ENCODE results near the gene BRSK2.
"Not testable (repeated sequence)": the region's sequence is repeated elsewhere in the genome, so short reads cannot be mapped to it uniquely, and the experiment has no call there.

The BRSK2 gene

GRCh38 chr11:1508986-1509385 lies 119.3 kb downstream of the BRSK2 start:
- no peak for DNase-seq
- intact Hi-C loops (cut with DNase I), result no loop called here

DNA sequence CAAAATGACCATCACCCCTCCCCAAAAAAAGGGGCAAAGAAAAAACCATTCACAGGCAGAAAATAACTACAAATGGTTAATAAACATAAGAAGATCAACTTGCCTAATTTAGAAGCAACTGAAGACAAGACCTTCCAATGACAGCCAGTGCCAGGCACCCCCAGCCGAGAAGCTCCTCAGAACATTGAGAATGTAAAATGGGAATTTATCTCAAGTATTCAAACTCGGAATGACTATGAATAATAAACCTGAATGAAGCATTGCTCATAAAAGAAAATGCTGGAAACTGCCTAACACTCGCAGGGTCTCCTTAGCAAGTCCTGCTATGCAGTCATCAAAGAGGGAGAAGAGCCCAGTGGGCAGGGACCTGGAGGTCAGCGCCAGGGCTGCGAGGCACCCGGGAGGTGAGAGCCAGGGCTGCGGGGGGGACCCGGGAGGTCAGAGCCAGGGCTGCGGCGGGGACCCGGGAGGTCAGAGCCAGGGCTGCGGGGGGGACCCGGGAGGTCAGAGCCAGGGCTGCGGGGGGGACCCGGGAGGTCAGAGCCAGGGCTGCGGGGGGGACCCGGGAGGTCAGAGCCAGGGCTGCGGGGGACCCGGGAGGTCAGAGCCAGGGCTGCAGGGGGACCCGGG lies 120.0 kb downstream of the BRSK2 start:
- DNase-seq, result no peak
- intact Hi-C loops (cut with DNase I), result loop anchor here (5.0 to 10.0 kb wide), 2 partner anchors 205 to 307 kb away; partner anchors contain the start of gene TOLLIP

GRCh38 chr11:1510351-1510750 lies 120.6 kb downstream of the BRSK2 start:
- intact Hi-C loops (cut with DNase I), result loop anchor here (5.0 to 10.0 kb wide), 2 partner anchors 206 to 308 kb away; partner anchors contain the start of gene TOLLIP
- not testable (repeated sequence) for DNase-seq

- peak in 1 of 42 donors; percentile 32 for DNase-seq
- intact Hi-C loops (cut with DNase I), result loop anchor here (5.0 to 10.0 kb wide), 2 partner anchors 206 to 309 kb away; partner anchors contain the start of gene TOLLIP
Observed at GRCh38 chr11:1510928-1511327, 121.2 kb downstream of the BRSK2 start.

DNA sequence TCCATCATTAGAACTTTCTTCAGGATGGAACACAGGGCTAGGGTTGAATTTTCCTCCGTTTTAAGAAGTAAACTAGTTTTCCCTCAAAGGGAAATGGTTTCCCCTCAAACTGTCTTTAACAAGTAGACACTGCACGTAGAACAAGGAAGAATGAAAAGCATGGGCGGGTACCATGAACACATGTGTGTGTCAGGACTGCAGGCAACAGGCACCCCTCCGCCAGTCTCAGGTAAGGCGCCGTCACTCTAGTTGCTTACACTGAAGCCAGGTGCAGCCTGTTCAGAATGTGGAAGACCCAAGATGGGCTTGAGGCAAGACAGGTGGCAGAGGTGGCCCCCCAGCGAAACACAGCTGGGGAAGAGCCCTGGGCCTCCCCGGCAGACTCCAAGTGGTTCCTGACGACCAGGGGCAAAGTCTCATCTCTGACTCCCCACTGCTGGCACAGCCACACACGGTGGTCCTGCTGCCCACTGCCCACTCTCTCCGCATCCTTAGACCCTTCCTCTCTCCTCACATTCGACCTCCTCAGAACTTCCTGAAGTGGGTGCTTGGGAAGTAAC lies 122.3 kb downstream of the BRSK2 start:
- DNase-seq, result no peak

More for the DNA sequence above, 122.3 kb downstream of the BRSK2 start:
- intact Hi-C loops (cut with DNase I), result loop anchor here (5.0 to 10.0 kb wide), 2 partner anchors 207 to 310 kb away; partner anchors contain the start of gene TOLLIP

Data from head of caudate nucleus (tissue), 42 donors.